ENCODE data around the gene STRIP2. TPM values are rescaled to one million over a fixed set of nuclear protein-coding genes. Genes with fewer than 3 reads are reported as not detected.

Gene STRIP2
- total and polyA plus RNA-seq, 2 donors from 2014 or later, result 0.88 to 9.0 TPM

GRCh38 chr7:129461809-129462208 is 27.6 kb downstream of the STRIP2 start:
- H3K36me3 ChIP-seq (ENCODE audit: control insufficient read depth in 2 of 3, insufficient read depth in 3 of 3, low read length in 3 of 3), result peaks cover 0 to 10% (median 0%) of the 10 kb centered on the region in 3 donors
- intact Hi-C loops (cut with DNase I), result no loop called here
- H3K4me1 ChIP-seq (ENCODE audit: control insufficient read depth in 2 of 3, insufficient read depth in 2 of 3, low read depth in 1 of 3, low read length in 3 of 3), result no peaks in the 10 kb centered on the region
- H3K27ac ChIP-seq (ENCODE audit: low read depth in 2 of 2, low read length in 2 of 2), result no peak overlapping the region
- FAIRE-seq (no peak), DNase-seq (no peak)
- TF ChIP-seq CTCF (IDR thresholded peaks at IDR 0.05; ENCODE audit: borderline replicate concordance, extremely low read depth, insufficient read depth), result no peak
- H3K9me3 ChIP-seq (ENCODE audit: control insufficient read depth in 2 of 3, insufficient read depth in 1 of 3, low read length in 3 of 3), result no peaks in the 10 kb centered on the region
- no peaks in the 10 kb centered on the region for H3K27me3 ChIP-seq (ENCODE audit: control insufficient read depth, insufficient read depth, low read length)
- no peak overlapping the region for H3K9ac ChIP-seq (ENCODE audit: low read length in 3 of 3)
- H3K4me3 ChIP-seq (ENCODE audit: low read length in 3 of 3), result no peak overlapping the region

DNA sequence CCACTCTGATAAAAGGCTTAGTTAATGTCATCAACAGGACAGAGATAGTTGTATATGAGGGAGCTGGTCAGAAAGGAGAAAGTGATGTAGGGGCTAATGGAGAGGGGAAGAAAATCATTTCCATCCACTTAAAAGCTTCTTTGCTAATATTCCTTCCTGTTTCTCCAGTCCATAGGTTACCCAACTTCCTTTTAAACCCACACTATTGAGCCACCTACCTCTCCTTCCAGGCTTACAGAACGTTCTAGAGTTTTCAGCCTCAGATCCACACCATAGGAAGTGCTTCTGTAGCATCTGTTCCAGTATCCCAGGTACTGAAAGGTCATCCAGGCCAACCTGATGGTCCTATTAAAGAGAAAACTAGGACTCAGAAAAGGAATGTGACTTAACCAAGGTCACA is 28.2 kb downstream of the STRIP2 start:
- H3K27ac ChIP-seq (ENCODE audit: low read depth in 2 of 2, low read length in 2 of 2), result no peak overlapping the region
- H3K36me3 ChIP-seq (ENCODE audit: control insufficient read depth in 2 of 3, insufficient read depth in 3 of 3, low read length in 3 of 3), result peaks cover 0 to 10% (median 0%) of the 10 kb centered on the region in 3 donors
- no peaks in the 10 kb centered on the region for H3K27me3 ChIP-seq (ENCODE audit: control insufficient read depth, insufficient read depth, low read length)
- DNase-seq (no peak), FAIRE-seq (no peak)
- TF ChIP-seq CTCF (IDR thresholded peaks at IDR 0.05; ENCODE audit: borderline replicate concordance, extremely low read depth, insufficient read depth), result no peak
- H3K9ac ChIP-seq (ENCODE audit: low read length in 3 of 3), result no peak overlapping the region
- intact Hi-C loops (cut with DNase I), result no loop called here
- no peaks in the 10 kb centered on the region for H3K9me3 ChIP-seq (ENCODE audit: control insufficient read depth in 2 of 3, insufficient read depth in 1 of 3, low read length in 3 of 3)
- no peaks in the 10 kb centered on the region for H3K4me1 ChIP-seq (ENCODE audit: control insufficient read depth in 2 of 3, insufficient read depth in 2 of 3, low read depth in 1 of 3, low read length in 3 of 3)
- H3K4me3 ChIP-seq (ENCODE audit: low read length in 3 of 3), result no peak overlapping the region

GRCh38 chr7:129464194-129464593 is 30.0 kb downstream of the STRIP2 start:
- Histone ChIP-seq H3K9me3 (ENCODE audit: control insufficient read depth in 2 of 3, insufficient read depth in 1 of 3, low read length in 3 of 3) (no peaks in the 10 kb centered on the region), H3K27me3 (ENCODE audit: control insufficient read depth, insufficient read depth, low read length) (no peaks in the 10 kb centered on the region), H3K4me3 (ENCODE audit: low read length in 3 of 3) (no peak overlapping the region), H3K27ac (ENCODE audit: low read depth in 2 of 2, low read length in 2 of 2) (no peak overlapping the region), H3K9ac (ENCODE audit: low read length in 3 of 3) (no peak overlapping the region), H3K36me3 (ENCODE audit: control insufficient read depth in 2 of 3, insufficient read depth in 3 of 3, low read length in 3 of 3) (peaks cover 0 to 8% (median 0%) of the 10 kb centered on the region in 3 donors), H3K4me1 (ENCODE audit: control insufficient read depth in 2 of 3, insufficient read depth in 2 of 3, low read depth in 1 of 3, low read length in 3 of 3) (peaks cover 0 to 3% (median 3%) of the 10 kb centered on the region in 3 donors)
- no peak for TF ChIP-seq CTCF (IDR thresholded peaks at IDR 0.05; ENCODE audit: borderline replicate concordance, extremely low read depth, insufficient read depth)
- intact Hi-C loops (cut with DNase I), result no loop called here
- FAIRE-seq (no peak), DNase-seq (no peak)

DNA sequence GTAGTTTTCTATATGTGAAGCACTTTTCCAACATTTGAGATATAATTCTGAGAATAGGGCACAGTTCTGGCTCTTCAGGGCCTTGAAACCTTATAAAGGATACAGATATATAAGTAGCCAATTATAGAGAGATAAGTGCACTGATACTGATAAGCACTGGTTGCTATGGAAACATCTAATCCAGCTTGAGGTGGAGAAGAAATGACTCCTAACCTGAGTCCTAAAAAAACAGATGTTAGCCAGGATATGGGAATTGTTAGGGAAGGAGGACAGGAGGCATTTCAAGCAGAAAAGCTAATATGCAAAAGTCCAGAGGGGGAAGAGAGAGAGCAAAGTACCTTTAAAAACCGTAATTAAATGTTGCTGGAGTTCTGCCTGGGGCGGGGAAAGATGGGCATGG is 30.8 kb downstream of the STRIP2 start:
- Histone ChIP-seq H3K9me3 (ENCODE audit: control insufficient read depth in 2 of 3, insufficient read depth in 1 of 3, low read length in 3 of 3) (no peaks in the 10 kb centered on the region), H3K27me3 (ENCODE audit: control insufficient read depth, insufficient read depth, low read length) (no peaks in the 10 kb centered on the region), H3K4me3 (ENCODE audit: low read length in 3 of 3) (no peak overlapping the region), H3K27ac (ENCODE audit: low read depth in 2 of 2, low read length in 2 of 2) (no peak overlapping the region), H3K36me3 (ENCODE audit: control insufficient read depth in 2 of 3, insufficient read depth in 3 of 3, low read length in 3 of 3) (peaks cover 0 to 8% (median 0%) of the 10 kb centered on the region in 3 donors), H3K9ac (ENCODE audit: low read length in 3 of 3) (no peak overlapping the region), H3K4me1 (ENCODE audit: control insufficient read depth in 2 of 3, insufficient read depth in 2 of 3, low read depth in 1 of 3, low read length in 3 of 3) (peaks cover 0 to 3% (median 3%) of the 10 kb centered on the region in 3 donors)
- FAIRE-seq (no peak), DNase-seq (no peak)
- intact Hi-C loops (cut with DNase I), result no loop called here
- no peak for TF ChIP-seq CTCF (IDR thresholded peaks at IDR 0.05; ENCODE audit: borderline replicate concordance, extremely low read depth, insufficient read depth)
